Hepatocyte (in vitro differentiated cells): ENCODE data around the gene NOSIP. TPM values are rescaled to one million over a fixed set of nuclear protein-coding genes. Genes with fewer than 3 reads are reported as not detected.

Experiments
- DNase-seq: peaks from one replicate; pipeline ENCODE4 v3.0.0-alpha.2; 2016; ENCODE audit warnings: low spot score
- H2AFZ ChIP-seq: fragments of 200-600 bp; sonication (generic); 2 replicates; pipeline ENCODE4 v1.6.0; 2016; ENCODE audit warnings: antibody characterized with exemption, mild to moderate bottlenecking
- H3K27ac ChIP-seq: fragments of 200-600 bp; sonication (generic); 2 replicates; pipeline ENCODE4 v1.5.1; 2016; ENCODE audit warnings: mild to moderate bottlenecking
- H3K27me3 ChIP-seq: fragments of 200-600 bp; sonication (generic); 2 replicates; pipeline ENCODE4 v1.6.1; 2016
- H3K36me3 ChIP-seq: fragments of 200-600 bp; sonication (generic); replicated peaks from 2 replicates; pipeline ENCODE4 v1.5.1; 2016; ENCODE audit warnings: low read depth; ENCODE audit not compliant: insufficient read depth
- H3K4me1 ChIP-seq: fragments of 200-600 bp; sonication (generic); 2 replicates; pipeline ENCODE4 v1.5.1; 2016; ENCODE audit warnings: mild to moderate bottlenecking, moderate library complexity; ENCODE audit not compliant: insufficient read depth
- H3K4me2 ChIP-seq: fragments of 200-600 bp; sonication (generic); 2 replicates; pipeline ENCODE4 v1.6.0; 2016
- H3K4me3 ChIP-seq: fragments of 200-600 bp; sonication (generic); 2 replicates; pipeline ENCODE4 v1.5.1; 2016; ENCODE audit warnings: mild to moderate bottlenecking
- H3K79me2 ChIP-seq: fragments of 200-600 bp; sonication (generic); 2 replicates; pipeline ENCODE4 v1.6.0; 2017; ENCODE audit warnings: mild to moderate bottlenecking
- H3K9me2 ChIP-seq: fragments of 200-600 bp; sonication (generic); replicated peaks from 2 replicates; pipeline ENCODE4 v1.6.0; 2017; ENCODE audit warnings: mild to moderate bottlenecking; ENCODE audit not compliant: insufficient read depth
- H3K9me3 ChIP-seq: fragments of 200-600 bp; sonication (generic); 2 replicates; pipeline ENCODE4 v1.5.1; 2016; ENCODE audit warnings: low read depth, mild to moderate bottlenecking
- H4K20me1 ChIP-seq: fragments of 200-600 bp; sonication (generic); 2 replicates; pipeline ENCODE4 v1.6.0; 2016; ENCODE audit warnings: mild to moderate bottlenecking; ENCODE audit not compliant: insufficient read depth, poor library complexity, severe bottlenecking
- EZH2 ChIP-seq: fragments of 200-600 bp; sonication (generic); IDR thresholded peaks from 2 replicates; pipeline ENCODE4 v1.6.1; 2016; ENCODE audit warnings: antibody characterized with exemption, mild to moderate bottlenecking, borderline replicate concordance
- EZH2phosphoT487 ChIP-seq: fragments of 200-600 bp; sonication (generic); IDR thresholded peaks from one replicate; pipeline ENCODE4 v1.6.1; 2018; ENCODE audit warnings: antibody characterized with exemption, mild to moderate bottlenecking, low read depth, moderate library complexity; ENCODE audit not compliant: unreplicated experiment, severe bottlenecking
- WGBS: methylation state at CpG from one replicate; pipeline ENCODE4 v1.1.6; 2016; ENCODE audit warnings: low lambda C conversion rate; ENCODE audit errors: missing lambda C conversion rate; 5-methylcytosine and 5-hydroxymethylcytosine counted together
- polyA plus RNA-seq: library from polyadenylated mRNA; unstranded; fragments of >200 nt; fragmentation: Nextera tagmentation; extraction: Ambion mirVana; gene quantifications from 2 replicates; pipeline ENCODE4 v1.2.1, GENCODE V29; 2016
- total RNA-seq: library from RNA; depleted of rRNA; stranded (reverse); fragments of >200 nt; gene quantifications from 2 replicates; pipeline ENCODE4 v1.2.3, GENCODE V29; 2014
- TF ChIP-seq, protein P1 (sequence below): fragments of 200-600 bp; sonication (generic); IDR thresholded peaks from 2 replicates; pipeline ENCODE4 v1.5.1; 2016; ENCODE audit warnings: antibody characterized with exemption, mild to moderate bottlenecking; ENCODE audit not compliant: poor library complexity

NOSIP gene, protein sequence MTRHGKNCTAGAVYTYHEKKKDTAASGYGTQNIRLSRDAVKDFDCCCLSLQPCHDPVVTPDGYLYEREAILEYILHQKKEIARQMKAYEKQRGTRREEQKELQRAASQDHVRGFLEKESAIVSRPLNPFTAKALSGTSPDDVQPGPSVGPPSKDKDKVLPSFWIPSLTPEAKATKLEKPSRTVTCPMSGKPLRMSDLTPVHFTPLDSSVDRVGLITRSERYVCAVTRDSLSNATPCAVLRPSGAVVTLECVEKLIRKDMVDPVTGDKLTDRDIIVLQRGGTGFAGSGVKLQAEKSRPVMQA
- total RNA-seq = 43.4 and 52.8 TPM in 2 replicates
- polyA plus RNA-seq = 92.4 and 93.9 TPM in 2 replicates

DNA sequence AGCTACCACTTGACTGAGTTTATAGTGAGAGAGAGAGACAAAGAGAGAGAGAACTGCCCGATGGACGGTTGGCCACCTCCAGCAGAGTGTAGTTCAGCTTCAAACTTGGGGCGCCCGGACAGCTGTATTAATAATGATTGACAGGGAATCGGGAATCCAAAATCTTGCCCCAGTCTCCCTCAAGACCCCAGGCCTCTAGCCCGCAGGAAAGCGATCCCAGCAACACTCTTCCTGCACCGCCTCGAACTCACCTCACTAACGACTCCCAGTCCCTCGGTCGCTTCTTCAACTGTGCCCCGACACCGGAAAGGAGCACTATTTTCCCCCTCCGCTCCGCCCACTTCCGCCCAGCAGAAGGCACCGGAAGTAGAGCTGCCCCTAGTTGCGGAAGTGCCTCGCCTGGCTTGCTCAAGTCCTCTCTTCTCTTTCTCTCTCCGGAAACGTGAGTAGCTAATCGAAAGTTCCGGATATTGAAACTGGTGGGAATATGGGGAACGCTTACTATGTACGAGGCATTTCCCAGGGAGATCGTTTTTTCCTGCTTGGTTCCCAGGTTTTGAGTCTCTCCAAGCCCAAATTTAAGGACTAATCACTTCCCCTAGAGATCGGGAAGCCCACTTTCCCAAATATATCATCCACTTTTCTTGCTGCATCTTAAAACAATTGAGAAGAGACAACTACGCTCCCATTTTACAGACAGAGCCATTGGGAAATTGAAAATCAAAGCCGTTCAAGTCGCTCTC is at the start of gene NOSIP:
Gene NOSIP, minus strand, starts transcription at position 293 of the 743 bp plus-strand sequence. CDS start 19,865 bp downstream, outside the sequence.
- H3K9me3 ChIP-seq = no peaks in the 10 kb centered on the region
- H3K27me3 ChIP-seq = no peaks in the 10 kb centered on the region
- peaks cover 10% of the 10 kb centered on the region for H3K4me1 ChIP-seq
- peak within 1 kb of the TSS; percentile 72 for H3K4me2 ChIP-seq
- no peaks in the 10 kb centered on the region for H3K36me3 ChIP-seq
- no peaks in the 10 kb centered on the region for H3K9me2 ChIP-seq
- H2AFZ ChIP-seq = peak within 1 kb of the TSS; percentile 80
- H3K27ac ChIP-seq = peak within 1 kb of the TSS; percentile 58
- H3K4me3 ChIP-seq = peak within 1 kb of the TSS; percentile 52
- TF ChIP-seq, protein P1, sequence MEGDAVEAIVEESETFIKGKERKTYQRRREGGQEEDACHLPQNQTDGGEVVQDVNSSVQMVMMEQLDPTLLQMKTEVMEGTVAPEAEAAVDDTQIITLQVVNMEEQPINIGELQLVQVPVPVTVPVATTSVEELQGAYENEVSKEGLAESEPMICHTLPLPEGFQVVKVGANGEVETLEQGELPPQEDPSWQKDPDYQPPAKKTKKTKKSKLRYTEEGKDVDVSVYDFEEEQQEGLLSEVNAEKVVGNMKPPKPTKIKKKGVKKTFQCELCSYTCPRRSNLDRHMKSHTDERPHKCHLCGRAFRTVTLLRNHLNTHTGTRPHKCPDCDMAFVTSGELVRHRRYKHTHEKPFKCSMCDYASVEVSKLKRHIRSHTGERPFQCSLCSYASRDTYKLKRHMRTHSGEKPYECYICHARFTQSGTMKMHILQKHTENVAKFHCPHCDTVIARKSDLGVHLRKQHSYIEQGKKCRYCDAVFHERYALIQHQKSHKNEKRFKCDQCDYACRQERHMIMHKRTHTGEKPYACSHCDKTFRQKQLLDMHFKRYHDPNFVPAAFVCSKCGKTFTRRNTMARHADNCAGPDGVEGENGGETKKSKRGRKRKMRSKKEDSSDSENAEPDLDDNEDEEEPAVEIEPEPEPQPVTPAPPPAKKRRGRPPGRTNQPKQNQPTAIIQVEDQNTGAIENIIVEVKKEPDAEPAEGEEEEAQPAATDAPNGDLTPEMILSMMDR = no peak
- TF ChIP-seq EZH2phosphoT487 (no peak), EZH2 (no peak)
- 4% methylated on average over 31 of the region's 31 CpGs for WGBS
- peaks cover 46% of the 10 kb centered on the region for H3K79me2 ChIP-seq
- peak; percentile 98 for DNase-seq
- H4K20me1 ChIP-seq = no peaks in the 10 kb centered on the region

DNA sequence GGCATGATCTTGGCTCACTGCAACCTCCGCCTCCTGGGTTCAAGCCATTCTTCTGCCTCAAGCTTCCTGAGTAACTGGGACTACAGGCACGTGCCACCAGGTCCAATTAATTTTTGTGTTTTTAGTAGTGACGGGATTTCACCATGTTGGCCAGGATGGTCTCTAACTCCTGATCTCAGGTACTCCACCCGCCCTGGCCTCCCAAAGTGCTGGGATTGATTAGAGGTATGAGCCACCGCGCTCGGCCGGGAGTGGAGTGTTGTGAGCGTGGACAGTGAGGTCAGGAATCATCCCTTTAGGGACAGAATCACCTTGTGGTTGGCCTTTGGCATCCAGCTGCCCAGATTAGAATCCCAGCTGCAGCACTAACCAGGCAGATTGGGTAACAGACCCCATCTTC is 49.3 kb upstream of the NOSIP start:
- no peak for DNase-seq
- Histone ChIP-seq H3K27ac (no peak overlapping the region), H3K79me2 (no peaks in the 10 kb centered on the region), H3K9me3 (no peaks in the 10 kb centered on the region), H3K9me2 (no peaks in the 10 kb centered on the region), H3K36me3 (no peaks in the 10 kb centered on the region), H3K4me2 (no peak overlapping the region), H4K20me1 (no peaks in the 10 kb centered on the region), H3K27me3 (no peaks in the 10 kb centered on the region), H3K4me3 (no peak overlapping the region), H3K4me1 (no peaks in the 10 kb centered on the region), H2AFZ (no peak overlapping the region)
- WGBS = 98% methylated on average over 9 of the region's 9 CpGs
- TF ChIP-seq EZH2phosphoT487 (no peak), EZH2 (no peak)
- TF ChIP-seq, protein P1 = no peak

GRCh38 chr19:49626226-49626625 is 45.9 kb upstream of the NOSIP start:
- Histone ChIP-seq H4K20me1 (no peaks in the 10 kb centered on the region), H3K27me3 (no peaks in the 10 kb centered on the region), H2AFZ (no peak overlapping the region), H3K4me2 (no peak overlapping the region), H3K79me2 (no peaks in the 10 kb centered on the region), H3K27ac (no peak overlapping the region), H3K4me3 (no peak overlapping the region), H3K9me3 (no peaks in the 10 kb centered on the region), H3K4me1 (no peaks in the 10 kb centered on the region), H3K36me3 (no peaks in the 10 kb centered on the region), H3K9me2 (no peaks in the 10 kb centered on the region)
- WGBS = 84% methylated on average over 7 of the region's 11 CpGs
- TF ChIP-seq EZH2 (no peak), EZH2phosphoT487 (no peak)
- TF ChIP-seq, protein P1 = no peak
- DNase-seq = no peak
